DND-41 (cell line): ENCODE results near the gene TRMT112.

Experiments
- ATAC-seq: fragments of 200-7000 bp; cut with Tn5 transposase; 3 replicates; pipeline ENCODE4 v1.9.1; 2021; ENCODE audit warnings: low read depth; ENCODE audit not compliant: insufficient read depth
- DNase-seq: peaks from one replicate; pipeline ENCODE4 v3.0.0-alpha.2; 2020
- H2AFZ ChIP-seq: 2 replicates; pipeline ENCODE4 v1.6.0; 2012; ENCODE audit warnings: low read depth, low read length
- H3K27ac ChIP-seq: 2 replicates; pipeline ENCODE4 v1.5.1; 2012; ENCODE audit warnings: low read length, inconsistent platforms
- H3K27me3 ChIP-seq: fragments of 200-600 bp; sonication (generic); 2 replicates; pipeline ENCODE4 v1.6.0; 2012; ENCODE audit warnings: low read length, mild to moderate bottlenecking, inconsistent platforms; ENCODE audit not compliant: insufficient read depth, poor library complexity
- H3K36me3 ChIP-seq: 2 replicates; pipeline ENCODE4 v1.5.1; 2012; ENCODE audit warnings: low read length, inconsistent platforms; ENCODE audit not compliant: insufficient read depth
- H3K4me1 ChIP-seq: 2 replicates; pipeline ENCODE4 v1.5.1; 2012; ENCODE audit warnings: mild to moderate bottlenecking, low read length; ENCODE audit not compliant: insufficient read depth
- H3K4me2 ChIP-seq: 2 replicates; pipeline ENCODE4 v1.6.0; 2012; ENCODE audit warnings: mild to moderate bottlenecking, moderate library complexity, low read length, inconsistent platforms; ENCODE audit not compliant: insufficient read depth
- H3K4me3 ChIP-seq, 2 experiments: fragments of 200-600 bp in 1 of 2; shearing (Covaris generic) in 1 of 2; 2 replicates each; pipeline ENCODE4 v1.5.1; 2012 to 2016; ENCODE audit warnings: inconsistent platforms in 2 of 2, low read length in 2 of 2, mild to moderate bottlenecking in 2 of 2, low read depth in 1 of 2, moderate library complexity in 1 of 2
- H3K79me2 ChIP-seq: 2 replicates; pipeline ENCODE4 v1.6.0; 2012; ENCODE audit warnings: low read length, inconsistent platforms; ENCODE audit not compliant: insufficient read depth
- H3K9ac ChIP-seq: 2 replicates; pipeline ENCODE4 v1.6.0; 2012; ENCODE audit warnings: low read depth, mild to moderate bottlenecking, inconsistent platforms, low read length, moderate library complexity
- H3K9me3 ChIP-seq: 2 replicates; pipeline ENCODE4 v1.5.1; 2012; ENCODE audit warnings: low read length, moderate library complexity, mild to moderate bottlenecking, inconsistent platforms; ENCODE audit not compliant: insufficient read depth, severe bottlenecking
- H4K20me1 ChIP-seq: 2 replicates; pipeline ENCODE4 v1.6.0; 2012; ENCODE audit warnings: low read length; ENCODE audit not compliant: insufficient read depth
- EZH2 ChIP-seq: IDR thresholded peaks from 3 replicates; pipeline ENCODE4 v1.6.1; 2012; ENCODE audit warnings: borderline replicate concordance, low read depth, mild to moderate bottlenecking, moderate library complexity, low read length, inconsistent platforms; ENCODE audit not compliant: severe bottlenecking
- TF ChIP-seq, protein P1 (sequence below): IDR thresholded peaks from 2 replicates; pipeline ENCODE4 v1.5.1; 2012; ENCODE audit warnings: borderline replicate concordance, low read length, moderate library complexity, mild to moderate bottlenecking; ENCODE audit not compliant: poor library complexity, severe bottlenecking; ENCODE audit errors: extremely low read depth

The TRMT112 gene

DNA sequence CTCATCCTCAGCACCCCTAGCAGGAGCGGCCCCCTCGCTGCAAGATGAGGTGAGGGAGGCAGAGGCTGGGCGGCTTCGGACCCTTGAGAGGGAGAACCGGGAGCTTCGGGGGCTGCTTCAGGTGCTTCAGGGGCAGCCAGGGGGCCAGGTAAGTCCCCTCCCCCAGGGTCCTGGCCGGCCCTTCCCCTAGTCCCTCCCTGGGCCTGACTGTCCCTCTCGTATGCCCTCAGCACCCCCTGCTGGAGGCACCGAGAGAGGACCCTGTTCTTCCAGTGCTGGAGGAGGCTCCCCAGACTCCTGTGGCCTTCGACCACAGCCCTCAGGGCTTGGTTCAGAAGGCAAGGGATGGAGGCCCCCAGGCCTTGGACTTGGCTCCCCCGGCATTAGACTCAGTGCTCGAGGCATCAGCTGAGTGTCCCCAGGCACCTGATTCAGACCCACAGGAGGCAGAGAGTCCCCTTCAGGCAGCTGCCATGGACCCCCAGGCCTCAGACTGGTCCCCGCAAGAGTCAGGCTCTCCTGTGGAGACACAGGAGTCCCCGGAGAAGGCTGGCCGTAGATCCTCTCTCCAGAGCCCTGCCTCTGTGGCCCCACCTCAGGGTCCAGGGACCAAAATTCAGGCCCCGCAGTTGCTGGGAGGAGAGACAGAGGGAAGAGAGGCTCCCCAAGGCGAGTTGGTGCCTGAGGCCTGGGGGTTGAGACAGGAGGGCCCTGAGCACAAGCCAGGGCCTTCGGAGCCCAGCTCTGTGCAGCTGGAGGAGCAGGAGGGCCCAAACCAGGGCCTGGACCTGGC, 26.6 kb upstream of the TRMT112 start:
- Histone ChIP-seq H3K27me3 (no peaks in the 10 kb centered on the region), H3K9me3 (no peaks in the 10 kb centered on the region), H3K4me3 (no peak overlapping the region), H3K4me2 (no peak overlapping the region), H2AFZ (no peak overlapping the region), H3K27ac (no peak overlapping the region), H3K9ac (no peak overlapping the region), H3K36me3 (no peaks in the 10 kb centered on the region), H3K4me1 (peaks cover 11% of the 10 kb centered on the region), H4K20me1 (no peaks in the 10 kb centered on the region; the same call in 1 of the 2 replicates), H3K79me2 (no peaks in the 10 kb centered on the region)
- TF ChIP-seq EZH2, result no peak
- TF ChIP-seq, protein P1, sequence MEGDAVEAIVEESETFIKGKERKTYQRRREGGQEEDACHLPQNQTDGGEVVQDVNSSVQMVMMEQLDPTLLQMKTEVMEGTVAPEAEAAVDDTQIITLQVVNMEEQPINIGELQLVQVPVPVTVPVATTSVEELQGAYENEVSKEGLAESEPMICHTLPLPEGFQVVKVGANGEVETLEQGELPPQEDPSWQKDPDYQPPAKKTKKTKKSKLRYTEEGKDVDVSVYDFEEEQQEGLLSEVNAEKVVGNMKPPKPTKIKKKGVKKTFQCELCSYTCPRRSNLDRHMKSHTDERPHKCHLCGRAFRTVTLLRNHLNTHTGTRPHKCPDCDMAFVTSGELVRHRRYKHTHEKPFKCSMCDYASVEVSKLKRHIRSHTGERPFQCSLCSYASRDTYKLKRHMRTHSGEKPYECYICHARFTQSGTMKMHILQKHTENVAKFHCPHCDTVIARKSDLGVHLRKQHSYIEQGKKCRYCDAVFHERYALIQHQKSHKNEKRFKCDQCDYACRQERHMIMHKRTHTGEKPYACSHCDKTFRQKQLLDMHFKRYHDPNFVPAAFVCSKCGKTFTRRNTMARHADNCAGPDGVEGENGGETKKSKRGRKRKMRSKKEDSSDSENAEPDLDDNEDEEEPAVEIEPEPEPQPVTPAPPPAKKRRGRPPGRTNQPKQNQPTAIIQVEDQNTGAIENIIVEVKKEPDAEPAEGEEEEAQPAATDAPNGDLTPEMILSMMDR, result peak; percentile 61
- no peak for ATAC-seq
- DNase-seq, result peak; percentile 38

DNA sequence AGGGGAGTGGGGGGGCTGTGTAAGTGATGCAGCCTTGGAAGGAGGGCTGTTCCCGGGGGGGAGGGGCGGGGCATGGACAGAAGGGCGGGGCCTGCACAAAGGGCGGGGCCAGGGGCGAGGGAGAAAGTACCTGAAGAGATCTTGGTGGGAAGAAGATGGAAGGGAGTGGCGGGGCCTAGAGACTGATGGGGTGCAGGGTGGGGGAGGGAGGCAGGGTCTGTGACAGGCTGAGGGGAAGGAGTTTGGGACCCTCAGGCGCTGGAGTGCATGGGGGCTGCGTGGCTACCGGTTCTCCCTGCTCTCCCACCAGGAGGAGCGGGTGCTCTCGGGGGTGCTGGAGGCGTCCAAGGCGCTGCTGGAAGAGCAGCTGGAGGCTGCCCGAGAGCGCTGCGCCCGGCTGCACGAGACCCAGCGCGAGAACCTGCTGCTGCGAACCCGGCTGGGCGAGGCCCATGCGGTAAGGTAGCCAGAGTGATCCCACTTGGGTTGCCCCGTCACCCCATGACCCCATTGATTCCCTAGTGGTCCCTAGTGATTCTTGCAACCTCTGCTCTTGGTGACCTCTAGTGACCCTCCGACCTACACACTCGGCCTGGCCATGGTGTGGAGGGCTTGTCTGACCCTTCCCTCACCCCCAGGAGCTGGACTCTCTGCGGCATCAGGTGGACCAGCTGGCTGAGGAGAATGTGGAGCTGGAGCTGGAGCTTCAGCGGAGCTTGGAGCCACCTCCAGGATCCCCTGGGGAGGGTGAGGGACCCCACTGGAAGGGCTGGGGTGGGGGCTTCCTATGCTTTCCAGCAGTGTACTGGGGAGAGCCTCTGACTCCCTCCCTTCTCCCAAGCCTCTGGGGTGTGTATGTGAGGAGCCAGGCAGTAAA, 25.7 kb upstream of the TRMT112 start:
- DNase-seq (no peak), ATAC-seq (no peak)
- Histone ChIP-seq H3K4me3 (no peak overlapping the region), H3K79me2 (no peaks in the 10 kb centered on the region), H3K9me3 (no peaks in the 10 kb centered on the region), H2AFZ (no peak overlapping the region), H4K20me1 (no peaks in the 10 kb centered on the region; the same call in 1 of the 2 replicates), H3K27me3 (no peaks in the 10 kb centered on the region), H3K27ac (no peak overlapping the region), H3K36me3 (no peaks in the 10 kb centered on the region), H3K9ac (no peak overlapping the region), H3K4me1 (peaks cover 11% of the 10 kb centered on the region), H3K4me2 (no peak overlapping the region)
- TF ChIP-seq, protein P1, result no peak
- no peak for TF ChIP-seq EZH2

DNA sequence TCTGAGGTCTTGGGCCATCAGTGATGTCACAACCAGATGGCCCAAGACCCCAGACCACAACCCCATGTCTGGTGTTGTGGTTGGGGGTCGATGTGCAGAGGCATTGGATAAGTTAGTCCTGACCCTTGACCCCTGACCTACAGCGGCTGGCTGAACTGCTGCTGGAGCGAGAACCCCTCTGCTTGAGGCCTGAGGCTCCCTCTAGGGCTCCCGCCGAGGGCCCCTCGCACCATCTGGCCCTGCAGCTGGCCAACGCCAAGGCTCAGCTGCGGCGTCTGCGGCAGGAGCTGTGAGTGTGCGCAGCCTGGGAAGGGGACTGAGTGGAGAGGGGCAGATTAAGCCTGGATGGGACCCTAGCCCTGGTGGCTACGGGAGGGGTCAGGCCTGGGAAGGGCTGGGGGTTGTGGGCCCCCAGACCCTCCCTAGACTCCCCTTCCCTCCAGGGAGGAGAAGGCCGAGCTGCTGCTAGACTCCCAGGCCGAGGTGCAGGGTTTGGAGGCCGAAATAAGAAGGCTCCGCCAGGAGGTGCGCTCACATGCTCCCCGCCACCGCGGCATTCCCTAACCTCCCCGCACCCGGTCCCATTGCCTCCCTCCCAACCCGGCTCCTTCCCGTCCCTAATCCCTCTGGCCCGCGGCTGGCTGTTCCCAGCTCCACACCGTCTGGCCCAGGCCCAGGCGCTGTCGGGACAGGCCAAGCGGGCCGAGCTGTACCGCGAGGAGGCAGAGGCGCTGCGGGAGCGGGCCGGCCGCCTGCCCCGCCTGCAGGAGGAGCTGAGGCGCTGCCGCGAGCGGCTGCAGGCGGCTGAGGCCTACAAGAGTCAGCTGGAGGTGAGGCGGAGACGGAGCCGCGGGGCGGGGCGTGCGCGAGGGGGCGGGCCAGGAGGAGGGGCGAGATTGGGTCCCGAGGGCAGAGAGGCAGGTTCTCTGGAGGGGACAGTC, 24.8 kb upstream of the TRMT112 start:
- Histone ChIP-seq H4K20me1 (no peaks in the 10 kb centered on the region; the same call in 1 of the 2 replicates), H3K36me3 (no peaks in the 10 kb centered on the region), H3K4me3 (no peak overlapping the region), H3K9me3 (no peaks in the 10 kb centered on the region), H3K27ac (no peak overlapping the region), H3K4me2 (no peak overlapping the region), H3K4me1 (peaks cover 11% of the 10 kb centered on the region), H3K79me2 (no peaks in the 10 kb centered on the region), H3K9ac (no peak overlapping the region), H3K27me3 (no peaks in the 10 kb centered on the region), H2AFZ (no peak overlapping the region)
- no peak for TF ChIP-seq EZH2
- TF ChIP-seq, protein P1, result no peak
- ATAC-seq, result no peak
- no peak for DNase-seq
